ENCODE data around the gene PRKCQ. TPM values are rescaled to one million over a fixed set of nuclear protein-coding genes. Genes with fewer than 3 reads are reported as not detected.
A peak's percentile ranks its signal among the peaks of the same experiment; 100 is the strongest.

Gene PRKCQ
- total and polyA plus RNA-seq, 2 of the 8 experiments (the other 6 are each of a cell fraction or from before 2014, with no cell fraction given) = 9.1 to 22.6 TPM

GRCh38 chr10:6578251-6578771 is 1.8 kb downstream of the PRKCQ start:
- Histone ChIP-seq H3K23ac (ENCODE audit: insufficient read length) (no peak overlapping the region), H3K9me3 (ENCODE audit: insufficient read depth in 2 of 2, low read depth in 1 of 2, low read length in 1 of 2) (no peaks in the 10 kb centered on the region), H2BK20ac (ENCODE audit: low read length) (no peak overlapping the region), H3K4ac (replicated peaks; ENCODE audit: insufficient read length, low read depth, low read length) (peak overlapping the region; percentile 12), H4K5ac (ENCODE audit: insufficient read length, low read depth, low read length) (no peak overlapping the region), H2AFZ (ENCODE audit: low read length) (no peak overlapping the region), H3K27ac (ENCODE audit: low read depth, low read length) (no peak overlapping the region), H3K4me3 (ENCODE audit: extremely low read depth in 1 of 4, insufficient read depth in 2 of 4, low read depth in 3 of 4, low read length in 4 of 4) (peak overlapping the region in 2 of 4 experiments; percentile 6 to 71; a peak in 3 of 8 replicates), H3K9ac (replicated peaks in 1 of 4; ENCODE audit: extremely low read depth in 1 of 4, low read depth in 3 of 4, low read length in 3 of 4) (no peak overlapping the region), H3K79me2 (ENCODE audit: control insufficient read depth in 1 of 2, insufficient read depth in 2 of 2, low read length in 2 of 2) (peaks cover 10 to 56% of the 10 kb centered on the region in 2 experiments), H2BK12ac (ENCODE audit: low read depth, low read length) (no peak overlapping the region), H3K14ac (ENCODE audit: insufficient read length) (no peak overlapping the region), H3K4me2 (ENCODE audit: insufficient read depth in 1 of 2, low read depth in 2 of 2, low read length in 2 of 2) (peak overlapping the region; percentile 71 to 97), H4K8ac (ENCODE audit: extremely low read depth, insufficient read depth, low read length) (no peak overlapping the region), H3K79me1 (ENCODE audit: low read depth, low read length) (0 out of 2 replicates have a peak, but pooled peaks cover 8% of the 10 kb centered on the region), H3K18ac (ENCODE audit: extremely low read depth, low read length) (no peak overlapping the region), H3K23me2 (ENCODE audit: low read depth, low read length) (peaks cover 12% of the 10 kb centered on the region; the same call in 1 of the 2 replicates), H2BK15ac (ENCODE audit: low read length) (no peak overlapping the region), H2AK5ac (ENCODE audit: low read depth, low read length) (no peak overlapping the region), H3K4me1 (replicated peaks in 1 of 4; ENCODE audit: control insufficient read depth in 3 of 4, insufficient read depth in 4 of 4, low read length in 3 of 4) (peaks cover 2 to 9% (median 8%) of the 10 kb centered on the region in 4 experiments; a peak in 6 of 7 replicates), H3K56ac (replicated peaks; ENCODE audit: insufficient read length, low read depth, low read length) (no peak overlapping the region), H3K36me3 (ENCODE audit: control insufficient read depth in 2 of 4, insufficient read depth in 4 of 4, low read length in 3 of 4) (peaks cover 0 to 10% (median under 1%) of the 10 kb centered on the region in 4 experiments; a peak in 1 of 8 replicates), H2BK5ac (ENCODE audit: low read depth, low read length) (no peak overlapping the region), H3K27me3 (replicated peaks in 1 of 4; ENCODE audit: control insufficient read depth in 3 of 4, extremely low read depth in 1 of 4, insufficient read depth in 3 of 4, low read length in 3 of 4) (peaks cover 0 to 5% (median 2%) of the 10 kb centered on the region in 4 experiments; a peak in 4 of 7 replicates), H4K20me1 (replicated peaks in 1 of 2; ENCODE audit: control insufficient read depth in 1 of 2, insufficient read depth in 2 of 2, low read length in 2 of 2) (peaks cover 0 to 2% of the 10 kb centered on the region in 2 experiments), H4K91ac (replicated peaks; ENCODE audit: insufficient read length, low read length) (no peak overlapping the region), H2BK120ac (replicated peaks; ENCODE audit: low read depth, low read length) (no peak overlapping the region)
- WGBS, 2 experiments (ENCODE audit: extremely low coverage in 1 of 2, insufficient coverage in 1 of 2, insufficient read length in 1 of 2, insufficient replicate concordance in 2 of 2, low coverage in 1 of 2, low lambda C conversion rate in 2 of 2, missing lambda C conversion rate in 1 of 2) = 62% methylated on average over 11 of the region's 11 CpGs; no CpG with 5 or more reads in 1 of the 2 experiments
- POLR2A ChIA-PET (ENCODE audit: partially characterized antibody) = interaction anchor here (0.9 kb wide), 1 partner anchor 14 kb away, joined by 3 read pairs; no protein-coding TSS in a partner anchor
- FAIRE-seq (peak; percentile 24), DNase-seq (ENCODE audit: low read depth in 1 of 2, low spot score in 2 of 2) (no peak)
- CTCF ChIA-PET (ENCODE audit: partially characterized antibody) = interaction anchor here (0.6 to 2.1 kb wide), 8 partner anchors 9 to 211 kb away, joined by 3 to 7 read pairs (median 4); no protein-coding TSS in a partner anchor
- TF ChIP-seq JUND (IDR thresholded peaks at IDR 0.05; ENCODE audit: low read length) = no peak
- TF ChIP-seq CEBPB (IDR thresholded peaks at IDR 0.05; ENCODE audit: low read depth, low read length) = no peak
- no peak for TF ChIP-seq CTCF (IDR thresholded peaks at IDR 0.05; ENCODE audit: control extremely low read depth in 1 of 3, insufficient read depth in 1 of 3, low read depth in 1 of 3, low read length in 3 of 3)
- no peak for TF ChIP-seq SIN3A (conservative IDR thresholded peaks at IDR 0.05 in 1 of 2, IDR thresholded peaks at IDR 0.05 in 1 of 2; ENCODE audit: low read depth in 1 of 2, low read length in 2 of 2)
- TF ChIP-seq, protein P1, sequence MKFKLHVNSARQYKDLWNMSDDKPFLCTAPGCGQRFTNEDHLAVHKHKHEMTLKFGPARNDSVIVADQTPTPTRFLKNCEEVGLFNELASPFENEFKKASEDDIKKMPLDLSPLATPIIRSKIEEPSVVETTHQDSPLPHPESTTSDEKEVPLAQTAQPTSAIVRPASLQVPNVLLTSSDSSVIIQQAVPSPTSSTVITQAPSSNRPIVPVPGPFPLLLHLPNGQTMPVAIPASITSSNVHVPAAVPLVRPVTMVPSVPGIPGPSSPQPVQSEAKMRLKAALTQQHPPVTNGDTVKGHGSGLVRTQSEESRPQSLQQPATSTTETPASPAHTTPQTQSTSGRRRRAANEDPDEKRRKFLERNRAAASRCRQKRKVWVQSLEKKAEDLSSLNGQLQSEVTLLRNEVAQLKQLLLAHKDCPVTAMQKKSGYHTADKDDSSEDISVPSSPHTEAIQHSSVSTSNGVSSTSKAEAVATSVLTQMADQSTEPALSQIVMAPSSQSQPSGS (IDR thresholded peaks at IDR 0.05; ENCODE audit: low read length) = no peak
- no peak for TF ChIP-seq EZH2 (IDR thresholded peaks at IDR 0.05; ENCODE audit: low read depth, low read length, severe bottlenecking)
- TF ChIP-seq SP4 (IDR thresholded peaks at IDR 0.05; ENCODE audit: low read length) = no peak
- TF ChIP-seq POU5F1 (IDR thresholded peaks at IDR 0.05; ENCODE audit: low read depth, low read length) = no peak
